Eye (tissue), 1 donor: ENCODE data around the gene LMOD1.
A peak's percentile ranks its signal among the peaks of the same experiment; 100 is the strongest.
"Not testable (repeated sequence)": the region's sequence is repeated elsewhere in the genome, so short reads cannot be mapped to it uniquely, and the experiment has no call there.

ENCODE experiments used
- DNase-seq: peaks from one replicate; pipeline ENCODE4 v3.0.0-alpha.2; 2015

The LMOD1 gene

GRCh38 chr1:201890806-201891450 lies 55.4 kb downstream of the LMOD1 start:
- no peak for DNase-seq

DNA sequence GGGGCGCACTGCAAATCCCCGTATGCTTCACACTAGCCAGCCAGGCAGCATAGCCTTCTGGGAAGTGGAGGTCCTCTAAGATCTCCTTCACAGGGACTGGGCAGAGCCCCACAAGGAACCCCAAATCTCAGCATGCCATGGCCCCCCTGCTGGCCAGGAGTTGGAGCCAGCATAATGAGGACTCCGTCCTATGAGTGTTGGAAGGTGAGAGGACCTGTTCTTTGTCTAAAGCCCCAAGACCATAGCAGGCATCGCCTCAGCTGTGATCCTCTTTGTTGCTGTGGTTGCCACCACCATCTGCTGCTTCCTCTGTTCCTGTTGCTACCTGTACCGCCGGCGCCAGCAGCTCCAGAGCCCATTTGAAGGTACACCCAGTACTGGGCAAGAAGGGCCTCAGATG lies 56.1 kb downstream of the LMOD1 start:
- DNase-seq: no peak

GRCh38 chr1:201889090-201889968 lies 57.0 kb downstream of the LMOD1 start:
- no peak for DNase-seq

GRCh38 chr1:201888282-201889089 lies 57.9 kb downstream of the LMOD1 start, which contains the start of gene SHISA4:
Gene SHISA4, plus strand, starts transcription at chr1:201888898. Its CDS starts 97 bp downstream, at chr1:201888995.
- peak; percentile 70 for DNase-seq

GRCh38 chr1:201887116-201887866 lies 59.1 kb downstream of the LMOD1 start:
- DNase-seq: no peak

DNA sequence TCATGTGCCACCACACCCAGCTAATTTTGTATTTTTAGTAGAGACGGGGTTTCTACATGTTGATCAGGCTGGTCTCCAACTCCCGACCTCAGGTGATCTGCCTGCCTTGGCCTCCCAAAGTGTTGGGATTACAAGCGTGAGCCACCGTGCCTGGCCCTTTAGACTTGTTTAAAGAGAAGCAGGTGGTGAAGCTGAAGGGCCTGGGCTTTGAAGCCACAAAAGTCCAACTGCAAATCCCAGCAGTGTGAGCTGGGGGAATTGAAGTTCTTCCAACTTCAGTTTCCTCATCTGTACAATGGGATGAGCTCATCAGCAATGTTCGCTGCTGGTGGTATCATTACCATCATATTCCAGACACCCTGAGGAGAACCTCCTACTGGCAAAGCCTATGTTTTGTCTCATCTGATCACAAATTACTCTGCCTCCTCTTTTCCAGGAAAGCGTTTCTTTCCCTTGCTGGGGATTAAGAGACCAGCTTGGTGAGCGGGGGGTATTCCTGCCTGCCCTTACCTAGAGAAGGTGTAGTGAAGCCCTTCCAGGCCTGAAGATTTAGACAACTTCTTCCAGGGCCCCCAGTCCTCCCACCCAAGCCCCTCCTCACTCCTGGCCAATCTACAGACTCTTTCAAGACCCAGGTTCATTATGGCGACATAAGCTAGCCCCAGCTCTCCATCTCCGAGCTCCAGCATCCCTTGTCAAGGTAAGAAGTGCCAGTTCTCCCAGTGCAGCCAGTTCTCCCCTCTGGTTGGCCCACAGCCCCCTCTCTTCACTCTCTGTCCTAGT lies 60.1 kb downstream of the LMOD1 start:
- DNase-seq: no peak

DNA sequence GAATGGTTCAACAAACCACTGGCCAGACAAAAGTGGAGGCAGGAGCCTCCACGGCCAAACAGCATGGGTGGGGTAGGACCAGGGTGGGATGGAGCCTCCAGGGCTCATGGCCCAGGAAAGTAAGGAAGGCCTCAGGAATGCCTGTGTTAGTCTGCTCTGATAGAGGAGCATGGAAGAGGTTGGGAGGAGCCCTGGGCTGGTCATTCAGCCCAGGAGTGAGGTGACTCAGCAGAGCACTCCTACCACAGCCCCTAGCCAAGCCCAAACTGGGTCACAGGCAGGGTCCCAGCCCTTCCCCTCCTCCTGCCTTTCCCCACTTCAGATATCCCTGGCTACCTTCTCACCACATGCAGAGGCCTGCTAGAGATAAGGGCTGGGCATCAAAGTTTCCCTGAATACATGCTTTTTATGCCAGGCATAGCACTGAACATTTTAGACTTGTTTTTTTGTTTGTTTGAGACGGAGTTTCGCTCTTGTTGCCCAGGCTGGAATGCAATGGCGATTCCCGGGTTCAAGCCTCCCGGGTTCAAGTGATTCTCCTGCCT lies 60.7 kb downstream of the LMOD1 start:
- DNase-seq: no peak

- no peak for DNase-seq
Observed at GRCh38 chr1:201884425-201884824, 61.9 kb downstream of the LMOD1 start.

DNA sequence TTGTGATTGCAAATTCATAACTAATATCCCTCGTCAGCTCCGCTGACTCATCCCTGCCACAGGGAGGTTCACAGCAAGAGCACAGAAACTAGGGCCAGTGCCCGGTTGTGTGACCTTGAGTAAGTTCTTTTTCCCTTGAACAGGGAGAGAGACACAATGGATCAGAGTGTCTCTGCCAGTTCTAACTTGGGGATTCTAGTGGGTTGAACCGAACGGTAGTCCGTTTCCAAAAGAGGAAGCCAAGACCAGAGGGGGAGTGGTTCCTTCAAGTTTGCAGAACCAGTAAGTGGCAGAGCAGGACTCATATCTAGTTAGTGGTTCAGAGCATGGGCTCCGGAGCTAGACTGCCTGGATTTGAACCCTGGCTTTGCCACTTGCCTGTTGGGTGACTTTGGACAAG lies 62.6 kb downstream of the LMOD1 start:
- DNase-seq: no peak

- DNase-seq: no peak
Observed at GRCh38 chr1:201883266-201883665, 63.1 kb downstream of the LMOD1 start.

DNA sequence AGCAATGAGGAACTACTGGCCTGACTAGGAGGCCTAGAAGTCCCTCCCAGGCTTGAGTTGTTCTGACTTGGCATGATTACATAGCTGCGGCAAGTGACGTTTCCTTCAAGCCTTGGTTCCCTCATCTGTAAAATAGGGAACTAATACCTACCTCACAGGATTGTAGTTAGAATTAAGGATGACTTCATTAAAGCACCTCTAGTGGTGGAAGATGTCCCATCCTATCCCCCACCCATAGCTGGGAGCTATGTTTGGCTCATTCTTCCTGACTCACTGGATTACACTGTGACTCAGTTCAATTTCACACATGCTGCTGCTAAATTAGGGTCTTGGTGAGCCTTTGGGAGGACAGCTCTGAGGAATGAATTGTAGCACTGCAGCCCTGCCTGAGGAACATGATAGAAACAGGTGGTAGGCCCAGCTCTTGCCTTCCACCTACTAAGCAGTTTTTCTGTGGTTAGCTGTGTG lies 63.6 kb downstream of the LMOD1 start:
- DNase-seq: no peak

DNA sequence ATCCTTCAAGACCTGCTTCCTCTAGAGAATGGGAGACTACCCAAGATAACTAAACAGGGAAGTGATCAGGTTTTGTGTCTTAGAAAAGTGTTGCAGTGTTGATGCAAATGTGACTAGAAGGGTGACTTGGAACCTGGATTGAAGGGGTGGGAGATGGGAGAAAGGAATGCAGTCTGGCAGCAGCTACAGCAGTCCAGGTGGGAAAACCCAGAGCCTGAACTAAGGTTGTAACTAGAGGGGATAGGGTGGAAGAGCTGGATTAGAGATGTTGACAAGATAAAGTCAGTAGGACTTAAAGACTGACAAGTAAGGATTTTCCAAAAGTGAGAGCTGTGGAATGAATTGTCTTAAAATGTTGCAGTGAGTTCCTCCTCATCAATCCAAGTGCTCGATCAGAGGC lies 64.7 kb downstream of the LMOD1 start:
- DNase-seq: no peak

DNA sequence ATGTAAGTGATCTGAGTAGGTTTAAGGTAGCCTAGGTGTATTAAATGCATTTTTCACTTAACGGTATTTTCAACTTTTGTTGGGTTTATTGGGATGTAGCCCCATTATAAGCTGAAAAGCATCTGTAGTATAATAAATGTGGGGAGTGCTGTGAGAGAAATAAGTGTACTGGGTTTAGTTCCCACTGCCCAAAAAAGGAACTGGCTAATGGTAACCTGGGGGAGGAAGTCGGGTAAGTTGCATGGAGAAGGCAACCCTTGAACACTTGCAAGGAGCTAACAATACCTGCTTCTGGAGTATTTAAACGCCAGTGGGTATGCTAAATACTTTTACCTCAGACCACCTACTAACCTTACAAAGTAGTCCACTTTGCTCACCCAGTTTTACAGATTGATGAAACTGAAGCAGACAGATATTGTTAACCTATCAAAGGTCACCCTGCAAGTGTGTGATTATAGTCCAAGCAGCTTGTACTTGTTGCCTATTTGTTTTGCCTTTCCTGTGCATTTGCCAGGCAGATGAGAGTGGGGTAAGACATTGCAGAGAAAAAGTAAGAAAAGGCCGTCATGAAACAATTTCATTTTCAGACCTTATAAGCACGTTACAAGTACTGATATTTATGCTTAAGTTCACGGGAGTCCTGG lies 65.3 kb downstream of the LMOD1 start:
- DNase-seq: no peak

DNA sequence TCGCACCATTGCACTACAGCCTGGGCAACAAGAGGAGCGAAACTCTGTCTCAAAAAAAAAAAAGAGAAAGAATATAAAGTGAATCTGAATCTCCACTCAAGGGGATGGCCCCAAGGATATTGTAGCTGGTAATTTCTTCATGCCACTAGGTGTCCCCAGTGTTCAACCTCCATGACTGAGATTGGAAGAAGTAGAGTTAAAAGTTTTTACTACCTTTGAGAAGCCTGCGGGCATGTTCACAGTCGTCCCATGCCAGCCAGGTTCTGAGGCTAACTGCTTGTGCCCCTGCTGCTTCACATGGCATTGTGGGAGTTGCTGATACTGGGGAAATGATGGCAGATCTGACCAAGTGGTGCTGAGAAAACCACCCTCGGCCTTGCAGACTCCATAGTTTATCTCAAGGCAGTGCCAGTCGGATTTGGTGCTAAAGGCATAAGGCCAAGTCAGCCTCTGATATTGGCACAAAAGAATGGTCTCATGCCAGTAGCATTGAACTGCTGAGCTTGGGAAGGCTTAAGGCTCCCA lies 68.4 kb downstream of the LMOD1 start:
- peak; percentile 71 for DNase-seq

- DNase-seq: no peak
Observed at GRCh38 chr1:201876148-201876818, 70.1 kb downstream of the LMOD1 start.

DNA sequence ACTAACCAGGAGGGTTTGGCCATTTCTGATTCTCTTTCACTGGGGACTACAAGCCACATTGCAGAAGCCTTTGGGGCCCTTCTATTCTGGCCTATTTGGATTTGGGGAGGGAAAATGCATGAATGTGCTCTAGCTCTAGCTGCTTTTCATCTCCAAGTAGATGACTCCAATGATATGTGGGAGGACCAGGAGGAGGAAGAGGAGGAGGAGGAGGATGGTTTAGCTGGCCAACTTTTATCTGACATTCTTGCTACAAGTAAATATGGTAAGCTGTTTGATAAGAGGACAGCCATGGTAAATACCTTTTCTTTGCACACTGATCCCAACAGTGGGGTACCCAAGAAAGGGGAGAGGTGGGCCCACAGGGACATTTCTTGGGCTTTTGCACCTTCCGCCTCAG lies 71.7 kb downstream of the LMOD1 start:
- DNase-seq: no peak

DNA sequence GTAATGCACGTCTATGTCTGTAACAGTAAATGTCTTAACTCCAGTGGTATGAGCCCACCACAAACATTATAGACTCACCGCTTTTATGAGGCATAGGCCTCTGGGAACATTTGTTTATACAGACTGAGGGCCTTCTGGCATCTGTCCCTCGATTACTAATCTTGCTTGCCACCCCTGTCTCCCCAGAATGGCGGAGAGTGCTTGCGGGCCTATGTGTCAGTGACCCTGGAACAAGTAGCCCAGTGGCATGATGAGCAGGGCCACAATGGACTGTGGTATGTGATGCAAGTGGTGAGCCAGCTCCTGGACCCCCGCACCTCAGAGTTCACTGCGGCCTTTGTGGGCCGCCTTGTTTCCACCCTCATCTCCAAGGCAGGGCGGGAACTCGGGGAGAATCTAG lies 76.0 kb downstream of the LMOD1 start:
- no peak for DNase-seq

GRCh38 chr1:201861448-201861847 lies 84.9 kb downstream of the LMOD1 start:
- DNase-seq: no peak

DNA sequence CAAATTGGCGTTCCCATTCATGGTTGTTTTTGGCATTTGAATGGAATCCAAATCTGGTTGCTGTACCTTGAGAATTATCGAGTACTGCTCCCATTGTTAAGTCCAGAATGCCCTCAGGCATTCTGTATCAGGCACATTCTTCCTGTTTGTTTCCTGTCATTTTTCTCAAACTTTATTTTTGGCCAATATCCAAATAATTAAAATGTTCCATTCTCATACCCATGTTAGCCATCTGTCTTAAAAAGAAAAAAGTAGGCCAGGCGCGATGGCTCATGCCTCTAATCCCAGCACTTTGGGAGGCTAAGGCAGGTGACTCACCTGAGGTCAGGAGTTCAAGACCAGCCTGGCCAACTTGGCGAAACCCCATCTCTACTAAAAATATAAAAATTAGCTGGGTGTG lies 86.9 kb downstream of the LMOD1 start:
- no peak for DNase-seq

GRCh38 chr1:201856722-201857121 lies 89.6 kb downstream of the LMOD1 start:
- not testable (repeated sequence) for DNase-seq
